ENCODE data around the gene GDF7.
A peak's percentile ranks its signal among the peaks of the same experiment; 100 is the strongest.

GDF7 gene

DNA sequence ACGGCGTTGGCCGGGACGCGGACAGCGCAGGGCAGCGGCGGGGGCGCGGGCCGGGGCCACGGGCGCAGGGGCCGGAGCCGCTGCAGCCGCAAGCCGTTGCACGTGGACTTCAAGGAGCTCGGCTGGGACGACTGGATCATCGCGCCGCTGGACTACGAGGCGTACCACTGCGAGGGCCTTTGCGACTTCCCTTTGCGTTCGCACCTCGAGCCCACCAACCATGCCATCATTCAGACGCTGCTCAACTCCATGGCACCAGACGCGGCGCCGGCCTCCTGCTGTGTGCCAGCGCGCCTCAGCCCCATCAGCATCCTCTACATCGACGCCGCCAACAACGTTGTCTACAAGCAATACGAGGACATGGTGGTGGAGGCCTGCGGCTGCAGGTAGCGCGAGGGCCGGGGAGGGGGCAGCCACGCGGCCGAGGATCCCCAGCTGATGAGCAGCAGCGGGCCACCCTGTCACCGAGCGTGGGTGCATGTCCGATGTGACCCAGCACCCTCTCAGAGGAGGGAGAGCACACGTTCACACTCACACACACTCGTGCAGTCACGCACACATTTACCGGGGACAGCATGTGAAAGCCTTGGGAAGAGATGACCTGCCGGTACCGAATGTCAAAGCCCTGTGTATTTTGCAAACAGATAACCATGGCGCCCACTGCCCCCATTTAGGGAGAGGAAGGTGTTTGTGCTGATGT lies 4.2 kb downstream of the GDF7 start:
- DNase-seq, result no peak

- no peak for DNase-seq
Observed at GRCh38 chr2:20671736-20672080, 4.8 kb downstream of the GDF7 start.

DNA sequence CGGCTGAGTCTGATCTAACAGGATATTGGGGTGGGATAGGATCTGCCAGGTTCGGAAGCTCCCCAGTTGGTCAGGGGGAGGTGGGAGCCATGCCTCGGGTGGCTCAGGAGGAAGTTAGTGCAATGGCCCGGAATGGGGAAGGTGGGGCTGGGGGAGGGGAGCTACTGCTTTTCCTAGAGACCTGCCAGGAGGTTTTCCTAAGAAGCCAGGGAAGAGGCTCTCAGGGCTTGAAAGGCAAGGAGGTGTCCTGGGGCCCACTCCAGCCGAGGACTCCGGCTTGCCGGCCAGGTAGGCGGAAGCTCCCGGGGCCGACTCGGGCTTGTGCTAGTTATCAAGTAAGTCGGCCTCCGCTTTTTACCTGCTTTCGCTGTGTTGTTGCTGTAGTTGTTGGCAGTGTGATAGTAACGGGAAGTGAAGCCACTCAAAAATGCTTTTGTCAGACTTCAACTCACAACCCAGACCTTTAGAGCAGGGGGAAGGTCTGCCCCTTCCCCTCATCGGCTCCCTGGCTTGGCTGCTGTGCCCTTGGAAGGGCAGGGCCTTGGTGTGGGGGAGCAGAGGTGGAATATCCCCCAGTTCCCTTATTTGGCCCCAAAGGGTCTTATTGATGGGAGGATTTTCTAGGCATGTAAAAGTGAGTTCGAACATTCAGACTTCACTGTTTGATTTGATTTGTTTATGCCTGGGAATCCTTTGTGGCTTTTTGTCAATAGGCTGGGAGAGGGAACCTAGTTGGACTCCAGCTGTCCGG lies 5.4 kb downstream of the GDF7 start:
- DNase-seq, result no peak

DNA sequence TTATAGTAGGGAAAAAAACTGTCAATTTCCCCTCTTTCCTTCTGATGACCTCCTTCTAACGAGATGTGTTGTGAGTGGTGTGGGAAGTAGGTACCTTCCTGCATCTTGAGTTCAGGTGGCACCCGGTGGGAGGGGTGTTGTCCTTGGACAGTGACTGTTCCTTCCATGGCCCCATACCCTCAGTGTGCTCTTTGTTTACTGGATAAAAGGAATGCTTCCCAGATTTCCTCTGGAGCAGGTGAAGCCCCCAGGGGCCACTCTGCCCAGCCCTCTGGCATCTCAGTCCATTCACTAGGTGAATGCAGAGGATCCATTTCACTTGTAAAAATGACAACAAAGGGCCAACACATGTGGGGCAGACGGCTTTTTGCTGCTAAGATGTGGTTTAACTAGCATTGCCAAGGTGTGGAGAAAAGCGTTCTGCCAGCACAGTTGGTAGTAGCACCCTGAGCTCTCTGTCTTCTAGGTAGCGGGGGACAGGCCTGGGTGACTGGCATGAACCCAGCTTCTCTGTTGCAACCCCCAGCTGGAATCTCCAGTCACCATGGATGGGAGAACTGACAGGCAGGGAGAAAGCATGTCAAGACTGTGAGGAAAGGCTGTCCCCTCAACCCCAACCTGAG lies 6.9 kb downstream of the GDF7 start:
- DNase-seq, result no peak

DNA sequence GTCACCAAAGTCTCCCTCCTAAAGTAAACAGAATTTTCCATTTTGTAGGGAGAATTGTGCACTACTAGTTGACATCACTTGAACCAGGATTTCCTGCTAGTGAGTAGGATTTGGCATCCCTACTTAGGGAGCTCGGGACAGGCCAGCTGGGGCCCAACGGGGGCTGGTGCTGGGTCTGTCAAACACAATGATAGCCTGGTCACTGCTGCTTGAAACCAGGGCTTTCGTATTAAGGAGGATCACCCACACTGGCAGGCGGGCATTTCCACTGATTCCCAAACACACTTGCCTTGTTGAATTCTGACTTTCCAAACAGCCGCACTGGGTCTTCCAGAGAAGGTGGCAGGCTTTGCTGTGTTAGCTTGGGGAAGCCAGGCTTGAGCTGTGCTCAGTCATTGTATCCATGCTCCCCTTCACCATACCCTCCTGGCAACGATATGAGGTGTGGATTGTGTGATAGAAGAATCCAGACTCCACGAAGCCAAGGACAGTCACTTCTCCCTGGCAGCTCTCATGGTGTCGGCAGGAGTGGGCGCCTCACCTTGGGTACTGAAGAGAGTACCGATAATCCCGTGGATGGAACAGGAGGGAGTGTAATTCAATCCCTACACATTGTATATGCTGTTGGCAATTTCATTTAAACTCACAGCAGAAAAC lies 7.5 kb downstream of the GDF7 start:
- no peak for DNase-seq

DNA sequence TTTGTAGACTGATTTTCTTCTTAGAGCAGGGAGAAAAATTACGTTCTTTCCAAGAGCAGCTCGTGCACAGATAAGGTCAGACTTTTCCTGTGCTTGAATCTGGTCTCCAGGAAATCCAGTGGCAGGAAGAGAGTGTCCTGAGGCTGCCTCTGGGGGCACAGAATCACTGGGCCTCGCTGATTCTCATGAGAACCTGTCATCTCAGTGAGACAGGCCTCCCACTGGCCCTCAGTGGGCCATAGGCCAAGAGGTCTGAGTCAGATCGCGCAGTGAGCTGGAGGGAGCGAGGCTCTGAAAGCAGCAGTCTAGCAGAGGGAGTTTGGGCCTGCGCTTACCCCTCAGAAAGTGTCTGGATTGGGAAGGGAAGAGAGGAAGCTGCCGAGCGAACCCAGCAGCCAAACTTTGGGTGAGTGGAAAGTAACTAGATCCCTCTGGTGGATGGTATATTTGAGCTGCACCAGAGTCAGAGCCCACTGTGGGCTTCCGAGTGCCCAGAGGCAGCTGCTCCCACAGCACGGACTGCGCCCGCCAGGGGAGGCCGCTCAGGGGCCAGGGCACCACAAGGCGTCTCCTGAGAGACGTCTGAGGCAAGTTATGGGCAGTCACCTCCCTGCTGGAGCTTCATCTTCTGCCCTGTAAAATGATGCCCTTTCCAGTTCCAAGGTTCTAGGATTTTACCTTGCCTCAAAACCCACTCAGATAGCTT lies 8.2 kb downstream of the GDF7 start:
- no peak for DNase-seq

DNA sequence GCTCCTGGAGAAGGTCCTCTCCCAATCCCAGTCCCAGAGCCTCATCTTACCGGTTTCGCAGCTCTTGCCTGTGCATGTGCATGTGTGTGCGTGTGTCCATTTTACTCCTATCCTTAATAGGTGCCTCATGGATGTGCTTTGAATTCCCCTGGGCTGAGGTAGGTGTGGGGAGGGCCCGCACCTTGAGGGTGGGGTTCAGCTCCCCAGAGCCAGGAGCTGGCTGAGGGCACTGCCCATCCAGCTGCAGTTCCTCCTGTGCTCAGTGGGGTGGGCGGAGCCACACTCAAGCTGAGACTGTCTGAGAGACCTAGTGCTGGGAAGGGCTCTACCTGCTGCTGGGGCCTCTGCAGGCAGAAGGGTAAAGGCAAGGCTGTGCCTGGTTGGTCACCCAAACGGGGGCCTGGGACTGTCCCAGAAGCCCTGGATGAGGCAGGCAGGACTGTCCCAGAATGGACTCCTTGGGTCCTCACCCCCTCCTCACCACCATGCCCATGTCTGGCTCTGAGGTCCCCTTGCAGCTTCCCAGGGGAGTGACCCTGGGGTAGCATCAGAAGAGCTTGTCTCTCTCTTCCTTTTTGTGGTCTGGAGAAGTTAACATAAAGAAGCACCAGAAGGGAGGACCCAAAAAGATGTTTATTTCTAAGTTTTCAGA lies 8.9 kb downstream of the GDF7 start:
- DNase-seq, result no peak

DNA sequence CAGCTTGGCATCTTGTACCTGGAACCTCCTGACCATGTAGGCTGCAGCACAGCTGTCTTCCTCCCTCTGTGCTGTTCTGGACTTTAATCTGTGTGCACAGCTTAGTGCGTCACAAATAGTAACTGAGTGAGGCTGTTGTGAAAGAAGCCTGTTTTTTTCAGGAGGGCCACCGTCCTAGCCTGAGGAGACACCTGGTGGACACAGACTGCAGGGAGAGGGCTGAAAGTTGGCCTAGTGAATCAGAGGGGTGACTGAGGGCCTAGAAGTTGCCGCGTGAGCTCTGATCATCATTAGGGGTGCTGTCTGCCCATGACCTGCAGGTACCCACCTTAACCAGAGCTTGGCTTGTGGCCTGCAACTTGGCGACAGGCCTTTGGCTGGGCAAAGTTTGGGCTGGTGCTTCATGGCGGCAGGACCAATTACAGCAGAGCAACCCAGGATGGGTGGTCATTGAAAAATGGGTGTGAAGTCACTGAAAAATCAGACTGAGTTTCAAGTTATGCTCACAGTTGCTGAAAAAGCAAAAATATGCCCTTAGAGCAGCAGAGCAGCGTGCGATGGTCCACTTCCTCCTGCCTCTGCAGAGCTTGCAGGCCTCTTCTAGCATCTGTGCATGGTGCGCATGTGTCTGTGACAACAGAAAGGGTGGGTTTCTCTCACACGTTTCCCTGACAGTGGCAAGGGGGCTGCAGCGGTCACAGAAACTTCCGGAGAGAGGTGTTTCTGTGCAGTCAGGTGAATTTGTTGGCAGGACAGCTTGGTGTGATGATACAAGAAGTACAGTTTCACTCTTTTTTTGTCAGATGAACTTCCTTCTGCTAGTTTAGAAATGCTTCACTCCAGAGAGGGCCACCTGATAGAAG lies 9.6 kb downstream of the GDF7 start:
- no peak for DNase-seq

GRCh38 chr2:20677301-20678085 lies 10.5 kb downstream of the GDF7 start:
- DNase-seq, result no peak

- no peak for DNase-seq
Observed at GRCh38 chr2:20678086-20678395, 11.1 kb downstream of the GDF7 start.

- DNase-seq, result no peak
Observed at GRCh38 chr2:20678780-20679179, 11.8 kb downstream of the GDF7 start.

DNA sequence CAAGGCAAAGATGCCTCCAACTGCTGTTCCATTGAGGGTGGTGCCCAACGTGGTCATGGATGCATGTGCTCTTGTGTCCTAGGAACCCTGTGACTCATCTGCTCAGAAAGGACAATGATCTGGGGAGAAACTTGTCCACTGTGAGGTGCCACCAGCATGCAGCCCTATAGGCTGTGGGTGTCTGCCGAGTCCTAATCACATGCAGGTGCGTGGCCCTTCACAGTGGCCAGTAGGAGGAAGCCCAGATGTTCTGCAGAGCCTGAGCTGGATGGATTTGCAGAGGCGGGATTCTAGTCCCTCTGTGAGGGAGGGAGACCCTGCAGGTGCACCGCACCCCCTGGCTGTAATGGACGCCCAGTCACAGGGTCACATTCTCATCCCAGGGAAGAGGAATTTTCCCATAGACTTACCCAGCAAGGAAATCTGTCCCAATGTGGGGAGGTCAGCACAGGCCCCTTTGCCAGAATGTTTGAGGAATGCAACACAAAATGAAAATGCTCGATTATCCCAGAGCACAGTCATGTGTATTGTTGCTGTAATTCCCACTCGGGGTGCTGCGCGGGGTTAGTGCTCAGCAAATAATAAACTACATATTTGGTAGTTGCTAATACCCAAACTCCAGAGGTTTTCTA lies 13.9 kb downstream of the GDF7 start:
- no peak for DNase-seq

GRCh38 chr2:20682167-20682920 lies 15.4 kb downstream of the GDF7 start:
- peak in 1 of 56 donors; percentile 7 for DNase-seq

GRCh38 chr2:20684581-20685063 lies 17.7 kb downstream of the GDF7 start:
- DNase-seq, result no peak

- DNase-seq, result no peak
Observed at GRCh38 chr2:20687260-20687832, 20.4 kb downstream of the GDF7 start.

DNA sequence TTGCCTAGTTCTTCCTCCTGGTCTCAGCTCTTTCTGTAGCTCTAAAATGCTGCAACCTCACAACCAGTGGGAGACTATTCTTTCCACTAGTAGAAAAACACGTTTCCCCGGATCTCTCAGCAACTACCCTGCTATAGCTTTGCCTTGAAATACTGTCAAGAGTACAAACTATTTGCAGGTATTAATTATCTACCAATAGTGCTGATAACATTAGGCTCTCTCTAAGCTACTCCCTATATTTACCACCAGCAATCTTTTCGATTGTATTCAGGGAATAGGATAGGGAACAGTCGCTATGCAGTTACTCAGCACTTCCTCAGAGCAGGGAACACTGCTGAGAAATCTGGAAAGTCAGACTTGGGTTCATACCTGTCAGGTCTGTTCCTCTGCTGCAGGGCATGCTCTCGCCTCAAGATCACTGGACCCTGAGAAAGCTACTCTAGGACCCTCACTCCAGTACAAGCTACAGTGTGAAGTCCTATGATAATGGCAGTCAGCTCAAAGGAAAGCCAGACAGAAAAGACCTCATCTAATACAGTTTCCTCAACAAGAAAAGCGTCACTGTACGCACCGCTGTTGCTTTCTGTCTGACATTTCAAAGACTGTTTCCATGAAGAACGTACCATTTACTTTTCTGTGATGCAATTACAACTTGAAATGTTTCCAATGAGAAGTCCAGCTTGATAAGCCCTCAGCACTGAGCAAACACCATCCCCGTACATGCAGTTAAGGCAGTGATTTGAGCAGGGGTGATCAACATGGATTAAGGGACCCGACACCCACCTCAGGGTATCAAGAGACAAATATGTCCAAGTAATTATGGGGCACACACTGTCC lies 22.7 kb downstream of the GDF7 start:
- DNase-seq, result no peak

Measured in nucleus accumbens (tissue), 56 donors.